HG03575 (cell line): ENCODE data around the gene UST.
"Not testable (repeated sequence)": the region's sequence is repeated elsewhere in the genome, so short reads cannot be mapped to it uniquely, and the experiment has no call there.

Source experiments
- ATAC-seq: cut with Tn5 transposase; IDR thresholded peaks from one replicate; pipeline ENCODE4 v1.9.1; 2021; ENCODE audit not compliant: unreplicated experiment, insufficient number of reproducible peaks, low FRiP score; ENCODE audit errors: extremely low read depth

The UST gene

GRCh38 chr6:149003560-149003959 lies 256.7 kb downstream of the UST start:
- no peak for ATAC-seq

GRCh38 chr6:149004664-149005063 lies 257.8 kb downstream of the UST start:
- no peak for ATAC-seq

GRCh38 chr6:149006236-149006635 lies 259.4 kb downstream of the UST start:
- ATAC-seq = not testable (repeated sequence)

- ATAC-seq = no peak
Observed at GRCh38 chr6:149006671-149007070, 259.8 kb downstream of the UST start.

- no peak for ATAC-seq
Observed at GRCh38 chr6:149007846-149008245, 261.0 kb downstream of the UST start.

- no peak for ATAC-seq
Observed at GRCh38 chr6:149008741-149009140, 261.9 kb downstream of the UST start.

GRCh38 chr6:149012040-149012545 lies 265.3 kb downstream of the UST start:
- ATAC-seq = no peak

- no peak for ATAC-seq
Observed at GRCh38 chr6:149013586-149014344, 266.9 kb downstream of the UST start.

- ATAC-seq = no peak
Observed at GRCh38 chr6:149014631-149015534, 268.1 kb downstream of the UST start.

- ATAC-seq = no peak
Observed at GRCh38 chr6:149015535-149016525, 269.0 kb downstream of the UST start.

- no peak for ATAC-seq
Observed at GRCh38 chr6:149016716-149017115, 269.9 kb downstream of the UST start.

GRCh38 chr6:149020319-149020718 lies 273.5 kb downstream of the UST start:
- no peak for ATAC-seq

- no peak for ATAC-seq
Observed at GRCh38 chr6:149024361-149024760, 277.5 kb downstream of the UST start.

GRCh38 chr6:149025061-149025460 lies 278.2 kb downstream of the UST start:
- ATAC-seq = no peak

GRCh38 chr6:149026530-149026942 lies 279.7 kb downstream of the UST start:
- ATAC-seq = no peak

GRCh38 chr6:149027484-149027883 lies 280.7 kb downstream of the UST start:
- ATAC-seq = no peak

- ATAC-seq = no peak
Observed at GRCh38 chr6:149028767-149029405, 282.1 kb downstream of the UST start.

- ATAC-seq = no peak
Observed at GRCh38 chr6:149031201-149031858, 284.5 kb downstream of the UST start.
